HFF-Myc (cell line): ENCODE results near the gene TOP2A.
"Not testable (repeated sequence)": the region's sequence is repeated elsewhere in the genome, so short reads cannot be mapped to it uniquely, and the experiment has no call there.

Source experiments
- DNase-seq: peaks from one replicate; pipeline ENCODE4 v3.0.0-alpha.2; 2011; ENCODE audit warnings: low read depth; ENCODE audit errors: extremely low read depth
- H3K4me3 ChIP-seq: replicated peaks from 2 replicates; pipeline ENCODE4 v1.5.1; 2011; ENCODE audit warnings: low read depth, mild to moderate bottlenecking, control low read depth, low read length
- CTCF ChIP-seq: IDR thresholded peaks from 2 replicates; pipeline ENCODE4 v1.5.1; 2012; ENCODE audit warnings: mild to moderate bottlenecking, low read depth, low read length, control low read depth; ENCODE audit errors: missing control alignments

Gene TOP2A

GRCh38 chr17:40425741-40426140, 8.0 kb upstream of the TOP2A start:
- no peak overlapping the region for H3K4me3 ChIP-seq
- no peak for DNase-seq

DNA sequence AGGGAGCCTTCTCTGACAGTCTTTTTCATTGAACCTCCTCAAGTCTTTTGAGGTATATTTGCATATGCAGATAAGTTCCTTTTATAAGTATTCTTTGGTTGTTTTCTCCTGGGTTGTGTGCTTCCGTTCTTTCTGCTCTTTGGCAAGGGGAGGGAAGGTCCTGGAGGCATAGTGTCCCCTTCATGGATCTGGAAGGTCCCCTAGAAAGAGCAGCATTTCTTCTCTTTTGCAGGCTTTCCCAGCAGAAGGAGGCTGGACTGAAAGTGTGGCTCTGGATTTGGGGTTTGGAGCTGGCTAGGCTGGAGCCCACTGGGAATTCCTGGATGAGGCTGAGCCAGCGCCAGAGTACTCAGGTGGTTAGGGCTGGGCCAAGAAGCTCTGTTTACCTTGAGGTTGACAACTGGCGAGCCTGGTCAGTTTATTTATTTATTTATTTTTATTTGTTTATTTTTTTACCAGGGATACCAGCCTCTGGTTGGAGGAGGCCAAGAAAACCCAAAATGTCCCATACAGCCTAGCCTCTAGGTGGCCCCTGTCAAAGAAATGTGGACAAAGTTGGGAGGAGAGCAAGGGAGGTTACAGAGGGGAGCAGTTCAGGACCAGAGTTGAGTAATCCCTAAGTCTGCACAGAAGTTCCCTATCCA, 5.4 kb upstream of the TOP2A start:
- H3K4me3 ChIP-seq = no peak overlapping the region
- TF ChIP-seq CTCF = peak; percentile 11
- no peak for DNase-seq

More at GRCh38 chr17:40425741-40426140, 8.0 kb upstream of the TOP2A start:
- no peak for TF ChIP-seq CTCF

DNA sequence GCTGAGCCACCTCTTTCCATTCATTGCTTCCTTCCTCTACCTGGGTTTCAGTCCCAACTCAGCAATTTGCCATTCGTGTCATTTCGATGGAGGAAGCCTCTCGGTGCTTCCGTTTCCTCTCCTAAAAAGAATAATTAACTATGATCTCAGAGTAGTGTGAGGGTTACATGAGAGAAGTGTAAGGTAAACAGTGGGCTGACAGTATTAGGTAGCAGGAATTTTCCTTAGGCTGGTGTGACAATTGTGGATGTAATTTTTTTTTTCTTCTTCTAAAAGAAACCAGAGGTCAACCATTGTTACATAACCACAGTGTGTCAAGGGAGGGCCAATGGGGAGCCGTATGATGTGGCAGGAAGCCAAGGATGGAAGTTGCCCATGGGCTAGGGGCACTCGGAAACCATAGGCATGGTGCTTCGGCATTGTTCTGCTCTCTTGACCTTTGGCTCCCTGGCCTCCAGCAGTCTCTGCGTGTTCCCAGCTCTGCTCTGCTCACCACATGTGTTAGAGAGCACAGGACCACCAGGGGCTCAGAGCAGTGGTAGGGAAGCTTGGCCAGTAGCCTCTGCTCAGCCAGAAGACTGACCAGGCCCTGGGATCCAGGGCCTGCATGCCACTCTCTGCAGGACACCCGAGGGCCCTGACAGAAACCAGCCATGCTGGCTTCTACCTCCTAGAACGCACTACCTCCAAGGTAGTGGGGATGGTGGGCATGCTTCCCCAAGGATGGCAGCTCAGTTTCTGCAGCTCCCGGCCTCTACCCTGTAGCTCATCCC, 2.0 kb upstream of the TOP2A start:
- DNase-seq = no peak
- TF ChIP-seq CTCF = no peak
- H3K4me3 ChIP-seq = no peak overlapping the region

GRCh38 chr17:40418428-40418706, 671 bp upstream of the TOP2A start:
- no peak for TF ChIP-seq CTCF

DNA sequence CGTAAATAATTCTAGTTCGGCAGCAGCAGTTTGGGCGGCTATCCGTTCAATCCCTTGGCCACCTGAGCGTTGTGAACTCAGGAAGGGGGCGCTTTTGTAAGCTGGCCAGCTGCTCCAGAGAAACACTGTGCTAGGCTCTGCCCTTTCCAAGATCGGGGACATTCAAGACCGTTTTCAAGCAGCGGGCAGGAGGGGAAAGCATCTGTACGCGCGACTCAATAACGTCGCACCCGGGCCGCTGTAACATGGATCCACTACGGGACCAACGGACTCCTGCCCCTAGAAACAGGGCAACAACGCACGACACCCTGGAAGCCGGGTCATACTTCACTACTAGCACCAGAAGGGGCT, 463 bp downstream of the TOP2A start:
- no peak for DNase-seq
- peak overlapping the region; percentile 76 for H3K4me3 ChIP-seq
- no peak for TF ChIP-seq CTCF

More at GRCh38 chr17:40418428-40418706, 671 bp upstream of the TOP2A start:
- no peak for DNase-seq
- H3K4me3 ChIP-seq = peak overlapping the region; percentile 76

DNA sequence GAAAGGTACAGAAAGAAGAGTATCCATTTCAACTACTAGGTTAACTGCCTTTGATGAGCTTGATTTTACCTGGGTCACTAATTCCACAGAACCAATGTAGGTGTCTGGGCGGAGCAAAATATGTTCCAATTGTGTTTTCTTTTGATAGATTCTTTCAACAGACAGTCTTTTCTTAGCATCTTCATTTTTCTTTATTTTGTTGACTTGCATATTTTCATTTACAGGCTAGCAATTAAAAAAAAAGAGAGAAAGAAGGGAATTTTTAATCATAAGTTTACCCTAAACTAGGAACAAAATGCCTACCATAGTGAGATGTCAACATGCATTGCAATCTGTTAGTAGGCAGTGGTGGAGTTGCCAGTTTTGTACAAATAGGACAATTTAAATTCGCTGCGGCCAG, 1.0 kb downstream of the TOP2A start:
- no peak for TF ChIP-seq CTCF

GRCh38 chr17:40415390-40415789, 2.3 kb downstream of the TOP2A start:
- TF ChIP-seq CTCF = peak; percentile 38
- peak overlapping the region; percentile 76 for H3K4me3 ChIP-seq

More for the DNA sequence above, 1.0 kb downstream of the TOP2A start:
- no peak for DNase-seq
- peak overlapping the region; percentile 76 for H3K4me3 ChIP-seq

GRCh38 chr17:40414312-40414711, 3.4 kb downstream of the TOP2A start:
- not testable (repeated sequence) for DNase-seq, H3K4me3 ChIP-seq

More at GRCh38 chr17:40415390-40415789, 2.3 kb downstream of the TOP2A start:
- no peak for DNase-seq
